K562 (cell line): ENCODE data around the gene UBE2I. TPM values are rescaled to one million over a fixed set of nuclear protein-coding genes. Genes with fewer than 3 reads are reported as not detected.
A peak's percentile ranks its signal among the peaks of the same experiment; 100 is the strongest.

Experiments used
- ARID1B ChIP-seq: fragments of 450-650 bp; IDR thresholded peaks from 2 replicates; pipeline ENCODE4 v1.6.1; 2016; ENCODE audit warnings: antibody characterized with exemption, mild to moderate bottlenecking, inconsistent platforms
- ARID2 ChIP-seq: fragments of 450-650 bp; IDR thresholded peaks from 2 replicates; pipeline ENCODE4 v1.6.1; 2017; ENCODE audit warnings: antibody characterized with exemption, mild to moderate bottlenecking
- BRD9 ChIP-seq: fragments of 450-650 bp; IDR thresholded peaks from 2 replicates; pipeline ENCODE4 v1.6.1; 2018; ENCODE audit warnings: low read depth; ENCODE audit not compliant: partially characterized antibody
- E2F5 ChIP-seq: sonication (generic); formaldehyde crosslinking; IDR thresholded peaks from 2 replicates; pipeline ENCODE4 v1.8.0; 2022; ENCODE audit warnings: mild to moderate bottlenecking, missing genetic modification reagents
- FOXP4 ChIP-seq: sonication (generic); formaldehyde crosslinking; IDR thresholded peaks from 2 replicates; pipeline ENCODE4 v1.8.0; 2022; ENCODE audit warnings: mild to moderate bottlenecking, missing genetic modification reagents, borderline replicate concordance
- HCFC1 ChIP-seq: IDR thresholded peaks from 2 replicates; pipeline ENCODE4 v1.6.1; 2012; ENCODE audit warnings: low read depth, low read length, improper control_type of control experiment
- PML ChIP-seq: IDR thresholded peaks from 2 replicates; pipeline ENCODE4 v1.6.1; 2012; ENCODE audit warnings: low read length, inconsistent platforms
- TEAD2 ChIP-seq: fragments of 450-650 bp; IDR thresholded peaks from 2 replicates; pipeline ENCODE4 v1.6.1; 2016; ENCODE audit warnings: missing genetic modification characterization, control low read depth, missing compliant biosample characterization
- THRB ChIP-seq: fragments of 450-650 bp; formaldehyde crosslinking; conservative IDR thresholded peaks from 2 replicates; pipeline ENCODE4 v1.4.0; 2022; ENCODE audit warnings: mild to moderate bottlenecking, missing genetic modification characterization
- ZBTB43 ChIP-seq: sonication (generic); formaldehyde crosslinking; IDR thresholded peaks from 2 replicates; pipeline ENCODE4 v1.8.0; 2023; ENCODE audit warnings: mild to moderate bottlenecking, missing genetic modification reagents
- ZNF197 ChIP-seq: fragments of 200-800 bp; sonication (Bioruptor generic); IDR thresholded peaks from 2 replicates; pipeline ENCODE4 v1.6.1; 2016; ENCODE audit warnings: low read depth, missing genetic modification characterization, missing compliant biosample characterization
- ZNF280A ChIP-seq: fragments of 450-650 bp; IDR thresholded peaks from 2 replicates; pipeline ENCODE4 v1.6.1; 2018; ENCODE audit warnings: mild to moderate bottlenecking, low read depth; ENCODE audit not compliant: partially characterized antibody
- ZNF592 ChIP-seq: fragments of 450-650 bp; IDR thresholded peaks from 2 replicates; pipeline ENCODE4 v1.6.1; 2017; ENCODE audit warnings: antibody characterized with exemption, mild to moderate bottlenecking
- ZSCAN32 ChIP-seq: fragments of 450-650 bp; formaldehyde crosslinking; IDR thresholded peaks from 2 replicates; pipeline ENCODE4 v1.4.0; 2020; ENCODE audit warnings: mild to moderate bottlenecking, moderate library complexity
- polyA plus RNA-seq, 8 experiments: library from polyadenylated mRNA; depleted of rRNA in 4 of 8; stranded (reverse) in 5 of 8; unstranded in 3 of 8; fragments of >200 nt; fragmentation: Nextera tagmentation in 2 of 8; fragmentation: Illumina TruSeq in 1 of 8; extraction: Ambion mirVana in 2 of 8; extraction: Trizol in 1 of 8; gene quantifications; 2 replicates each; pipeline versions ENCODE4 v1.2.1 to v1.2.3, GENCODE V29; 2011 to 2014; ENCODE audit warnings: inconsistent platforms in 1 of 8, missing spikeins in 1 of 8
- total RNA-seq, 7 experiments: library from RNA; depleted of rRNA in 6 of 7; stranded (reverse); fragments of >200 nt in 6 of 7; fragmentation: Illumina TruSeq in 2 of 7; extraction: Trizol in 2 of 7; gene quantifications; 2 replicates each; pipeline versions ENCODE4 v1.2.1 to v1.2.3, GENCODE V29; 2011 to 2021; ENCODE audit warnings: low replicate concordance in 1 of 7

Gene UBE2I
- total and polyA plus RNA-seq, 9 of the 15 experiments (the other 6 are each of a cell fraction or from before 2014, with no cell fraction given) = 36.6 to 254 (median 104) TPM

- TF ChIP-seq ZNF197 (CRISPR knock-in tag) = no peak
- peak; percentile 99 for TF ChIP-seq BRD9
- peak; percentile 96; the same call in 1 of the 2 replicates for TF ChIP-seq FOXP4
- TF ChIP-seq TEAD2 (tag) = no peak
- TF ChIP-seq ZNF592 = no peak
- TF ChIP-seq ARID1B = peak; percentile 31; the same call in 1 of the 2 replicates
- TF ChIP-seq ARID2 = no peak
- 0 out of 2 replicates have a peak, but pooled peaks have one; percentile 69 for TF ChIP-seq ZBTB43 (CRISPR knock-in tag)
- TF ChIP-seq ZNF280A = no peak
- no peak for TF ChIP-seq ZSCAN32 (CRISPR knock-in tag)
- no peak for TF ChIP-seq THRB (CRISPR knock-in tag)
- TF ChIP-seq E2F5 (CRISPR knock-in tag) = no peak
- TF ChIP-seq HCFC1 = peak; percentile 67
- no peak for TF ChIP-seq PML
These were observed at the start of gene UBE2I (continued) for GRCh38 chr16:1308977-1309885.
